Prostate gland (tissue), 2 donors: Measurements from ENCODE around the gene PPIG. TPM values are rescaled to one million over a fixed set of nuclear protein-coding genes. Genes with fewer than 3 reads are reported as not detected.

Experiments
- DNase-seq: peaks from one replicate; pipeline ENCODE4 v3.0.0-alpha.2; 2019; ENCODE audit warnings: low spot score
- H3K27ac ChIP-seq, 2 donors: fragments of 200-600 bp; sonication (generic); 2 replicates each; pipeline ENCODE4 v1.5.1; 2017 to 2019
- H3K27me3 ChIP-seq: fragments of 200-600 bp; sonication (generic); replicated peaks from 2 replicates; pipeline ENCODE4 v1.5.1; 2019; ENCODE audit not compliant: insufficient read depth
- H3K36me3 ChIP-seq, 2 donors: fragments of 200-600 bp; sonication (generic); 1 replicate in 1 of 2; 2 replicates in 1 of 2; pipeline versions ENCODE4 v1.5.1 to v1.8.1; 2017 to 2019
- H3K4me1 ChIP-seq: fragments of 200-600 bp; sonication (generic); replicated peaks from 2 replicates; pipeline ENCODE4 v1.5.1; 2019
- H3K4me3 ChIP-seq, 2 donors: fragments of 200-600 bp; sonication (generic); 2 replicates each; pipeline ENCODE4 v1.5.1; 2017 to 2019
- H3K9me3 ChIP-seq: fragments of 200-600 bp; sonication (generic); 2 replicates; pipeline ENCODE4 v1.5.1; 2017
- CTCF ChIP-seq, 4 experiments: fragments of 200-600 bp in 2 of 4; fragments of 450-650 bp in 2 of 4; sonication (generic) in 2 of 4; IDR thresholded peaks; 1 replicate in 3 of 4; 2 replicates in 1 of 4; pipeline ENCODE4 v1.5.1; 2016 to 2019; ENCODE audit warnings: antibody characterized with exemption in 4 of 4, mild to moderate bottlenecking in 2 of 4, moderate library complexity in 2 of 4
- POLR2A ChIP-seq: fragments of 450-650 bp; IDR thresholded peaks from one replicate; pipeline ENCODE4 v1.6.1; 2016; ENCODE audit warnings: antibody characterized with exemption, mild to moderate bottlenecking
- POLR2AphosphoS5 ChIP-seq: sonication (generic); formaldehyde crosslinking; IDR thresholded peaks from one replicate; pipeline ENCODE4 v1.6.1; 2017; ENCODE audit warnings: antibody characterized with exemption
- WGBS: methylation state at CpG from one replicate; pipeline ENCODE4 v1.1.5; 2018; 5-methylcytosine and 5-hydroxymethylcytosine counted together
- intact Hi-C: fragments of 100-400 bp; cut with DNase I; formaldehyde crosslinking; loops from one replicate; pipeline ENCODE4 v1.14.2; 2022
- total RNA-seq, 2 donors: library from RNA; depleted of rRNA; stranded (reverse); fragments of >200 nt; gene quantifications; one replicate each; pipeline ENCODE4 v1.1.0, GENCODE V29; 2016

Gene PPIG
- total RNA-seq, 2 donors from 2014 or later = 30.9 to 38.0 TPM

- DNase-seq = no peak
- Histone ChIP-seq H3K27ac (no peak overlapping the region), H3K9me3 (no peaks in the 10 kb centered on the region), H3K4me3 (no peak overlapping the region), H3K27me3 (no peaks in the 10 kb centered on the region), H3K36me3 (no peaks in the 10 kb centered on the region), H3K4me1 (no peaks in the 10 kb centered on the region)
- TF ChIP-seq POLR2A (no peak), POLR2AphosphoS5 (no peak), CTCF (IDR thresholded peaks at IDR 0.05) (no peak)
- 76% methylated on average over 3 of the region's 3 CpGs for WGBS
- intact Hi-C loops = no loop called here
Measured at GRCh38 chr2:169673106-169673505, 89.0 kb downstream of the PPIG start.

GRCh38 chr2:169673921-169674320, 89.8 kb downstream of the PPIG start:
- no peak for TF ChIP-seq POLR2AphosphoS5
- TF ChIP-seq POLR2A = no peak
- no peak for TF ChIP-seq CTCF (IDR thresholded peaks at IDR 0.05)
- Histone ChIP-seq H3K4me3 (no peak overlapping the region), H3K4me1 (no peaks in the 10 kb centered on the region), H3K36me3 (no peaks in the 10 kb centered on the region), H3K27ac (no peak overlapping the region), H3K27me3 (no peaks in the 10 kb centered on the region), H3K9me3 (no peaks in the 10 kb centered on the region)
- intact Hi-C loops = no loop called here
- WGBS = 75% methylated on average over 2 of the region's 2 CpGs
- no peak for DNase-seq

- Histone ChIP-seq H3K9me3 (no peaks in the 10 kb centered on the region), H3K27me3 (no peaks in the 10 kb centered on the region), H3K4me3 (no peak overlapping the region), H3K27ac (no peak overlapping the region), H3K36me3 (no peaks in the 10 kb centered on the region), H3K4me1 (no peaks in the 10 kb centered on the region)
- intact Hi-C loops = no loop called here
- DNase-seq = no peak
- TF ChIP-seq CTCF (IDR thresholded peaks at IDR 0.05) (no peak), POLR2A (no peak), POLR2AphosphoS5 (no peak)
- WGBS = 71% methylated on average over 3 of the region's 3 CpGs
Measured at GRCh38 chr2:169676357-169676756, 92.2 kb downstream of the PPIG start.

- WGBS = 83% methylated on average over 6 of the region's 6 CpGs
- intact Hi-C loops = no loop called here
Measured at GRCh38 chr2:169676850-169677249, 92.7 kb downstream of the PPIG start.

More at GRCh38 chr2:169676850-169677249, 92.7 kb downstream of the PPIG start:
- Histone ChIP-seq H3K9me3 (no peaks in the 10 kb centered on the region), H3K36me3 (no peaks in the 10 kb centered on the region), H3K4me1 (no peaks in the 10 kb centered on the region), H3K4me3 (no peak overlapping the region), H3K27ac (no peak overlapping the region), H3K27me3 (no peaks in the 10 kb centered on the region)
- DNase-seq = no peak
- TF ChIP-seq POLR2A = no peak
- TF ChIP-seq CTCF (IDR thresholded peaks at IDR 0.05) = no peak
- TF ChIP-seq POLR2AphosphoS5 = no peak
